GM19324 (cell line): ENCODE measurements around the gene ADCK1.
"Not testable (repeated sequence)": the region's sequence is repeated elsewhere in the genome, so short reads cannot be mapped to it uniquely, and the experiment has no call there.

Experiments
- ATAC-seq: cut with Tn5 transposase; IDR thresholded peaks from one replicate; pipeline ENCODE4 v1.9.1; 2021; ENCODE audit warnings: mild to moderate bottlenecking, moderate library complexity; ENCODE audit not compliant: unreplicated experiment, low FRiP score

ADCK1 gene

GRCh38 chr14:77799863-77800730 is at the start of gene ADCK1:
Gene ADCK1, plus strand, starts transcription at chr14:77800109. Its CDS starts 18,870 bp downstream, at chr14:77818979.
- ATAC-seq: peak; percentile 97

GRCh38 chr14:77752266-77752665 is 47.6 kb upstream of the ADCK1 start:
- ATAC-seq: no peak

- ATAC-seq: no peak
These were observed 47.0 kb upstream of the ADCK1 start for GRCh38 chr14:77752799-77753516.

GRCh38 chr14:77760381-77761204 is 39.3 kb upstream of the ADCK1 start, which contains the start of gene SNW1:
Gene SNW1, minus strand, starts transcription at chr14:77761156. Its CDS starts 29 bp downstream, at chr14:77761127.
- peak; percentile 94 for ATAC-seq

- ATAC-seq: peak; percentile 26
These were observed 38.5 kb upstream of the ADCK1 start for GRCh38 chr14:77761205-77761931.

GRCh38 chr14:77763316-77763715 is 36.6 kb upstream of the ADCK1 start:
- no peak for ATAC-seq

- no peak for ATAC-seq
These were observed 35.9 kb upstream of the ADCK1 start for GRCh38 chr14:77763978-77764377.

GRCh38 chr14:77768442-77769069 is 31.4 kb upstream of the ADCK1 start:
- not testable (repeated sequence) for ATAC-seq

GRCh38 chr14:77773966-77774365 is 25.9 kb upstream of the ADCK1 start:
- ATAC-seq: not testable (repeated sequence)

GRCh38 chr14:77782202-77782601 is 17.7 kb upstream of the ADCK1 start:
- no peak for ATAC-seq

GRCh38 chr14:77786148-77786547 is 13.8 kb upstream of the ADCK1 start:
- ATAC-seq: no peak

- ATAC-seq: no peak
These were observed 9.2 kb upstream of the ADCK1 start for GRCh38 chr14:77790566-77791224.

GRCh38 chr14:77791225-77791600 is 8.7 kb upstream of the ADCK1 start:
- no peak for ATAC-seq

GRCh38 chr14:77793255-77793654 is 6.7 kb upstream of the ADCK1 start:
- ATAC-seq: not testable (repeated sequence)

- ATAC-seq: no peak
These were observed 5.6 kb upstream of the ADCK1 start for GRCh38 chr14:77794357-77794756.

- ATAC-seq: not testable (repeated sequence)
These were observed 453 bp upstream of the ADCK1 start for GRCh38 chr14:77799456-77799855.

- ATAC-seq: no peak
These were observed 905 bp downstream of the ADCK1 start for GRCh38 chr14:77800814-77801213.

- no peak for ATAC-seq
These were observed 4.7 kb downstream of the ADCK1 start for GRCh38 chr14:77804592-77804991.

GRCh38 chr14:77805706-77806105 is 5.8 kb downstream of the ADCK1 start:
- no peak for ATAC-seq
